Measurements from ENCODE around the gene CASQ1.

- TF ChIP-seq MAX (CRISPR knock-in tag; IDR thresholded peaks at IDR 0.05) (no peak), CTCF (IDR thresholded peaks at IDR 0.05 in 2 of 3, conservative IDR thresholded peaks at IDR 0.05 in 1 of 3; ENCODE audit: insufficient read depth in 2 of 3, low read depth in 1 of 3, low read length in 3 of 3) (no peak), ZNF668 (CRISPR knock-in tag; IDR thresholded peaks at IDR 0.05) (no peak)
Observed at GRCh38 chr1:160200786-160201185, 10.4 kb downstream of the CASQ1 start.

Data from K562 (cell line).